ENCODE data around the gene MDFI.
A peak's percentile ranks its signal among the peaks of the same experiment; 100 is the strongest.

Gene MDFI

GRCh38 chr6:41638002-41638934 is at the start of gene MDFI:
Gene MDFI, plus strand, starts transcription at chr6:41638468. Its CDS starts 282 bp downstream, at chr6:41638750.
- no peak for DNase-seq

- no peak for DNase-seq
Measured at GRCh38 chr6:41589223-41589622, 49.0 kb upstream of the MDFI start.

- no peak for DNase-seq
Measured at GRCh38 chr6:41589636-41590622, 48.3 kb upstream of the MDFI start.

- no peak for DNase-seq
Measured at GRCh38 chr6:41591122-41591521, 47.1 kb upstream of the MDFI start.

- DNase-seq: peak; percentile 35
Measured at GRCh38 chr6:41591859-41592502, 46.3 kb upstream of the MDFI start.

GRCh38 chr6:41593406-41593805 is 44.9 kb upstream of the MDFI start:
- DNase-seq: no peak

- DNase-seq: no peak
Measured at GRCh38 chr6:41593839-41594238, 44.4 kb upstream of the MDFI start.

- no peak for DNase-seq
Measured at GRCh38 chr6:41594326-41594725, 43.9 kb upstream of the MDFI start.

GRCh38 chr6:41594766-41595165 is 43.5 kb upstream of the MDFI start:
- no peak for DNase-seq

- no peak for DNase-seq
Measured at GRCh38 chr6:41595166-41595565, 43.1 kb upstream of the MDFI start.

- DNase-seq: no peak
Measured at GRCh38 chr6:41596096-41596685, 42.1 kb upstream of the MDFI start.

GRCh38 chr6:41596807-41597206 is 41.5 kb upstream of the MDFI start:
- no peak for DNase-seq

GRCh38 chr6:41597246-41598000 is 40.8 kb upstream of the MDFI start:
- no peak for DNase-seq

GRCh38 chr6:41598670-41599014 is 39.6 kb upstream of the MDFI start:
- DNase-seq: no peak

- no peak for DNase-seq
Measured at GRCh38 chr6:41599015-41599851, 39.0 kb upstream of the MDFI start.

- DNase-seq: no peak
Measured at GRCh38 chr6:41599852-41600445, 38.3 kb upstream of the MDFI start.

GRCh38 chr6:41600499-41601247 is 37.6 kb upstream of the MDFI start:
- DNase-seq: no peak

GRCh38 chr6:41601248-41601549 is 37.1 kb upstream of the MDFI start:
- DNase-seq: no peak

- DNase-seq: peak; percentile 42
Measured at GRCh38 chr6:41602422-41602743, 35.9 kb upstream of the MDFI start.
